Duodenal mucosa (tissue), 2 donors: ENCODE measurements around the gene MYO1B.

Source experiments
- H3K27ac ChIP-seq: one replicate; pipeline ENCODE4 v1.7.0; 2013; ENCODE audit warnings: low read depth, low read length
- H3K27me3 ChIP-seq, 2 donors: one replicate each; pipeline ENCODE4 v1.7.0; 2013; ENCODE audit warnings: low read length in 2 of 2, control low read depth in 1 of 2; ENCODE audit not compliant: insufficient read depth in 2 of 2, control insufficient read depth in 1 of 2
- H3K36me3 ChIP-seq, 2 donors: one replicate each; pipeline ENCODE4 v1.7.0; 2013; ENCODE audit warnings: low read length in 2 of 2, control low read depth in 1 of 2; ENCODE audit not compliant: insufficient read depth in 2 of 2, control insufficient read depth in 1 of 2
- H3K4me1 ChIP-seq, 2 donors: one replicate each; pipeline ENCODE4 v1.7.0; 2013; ENCODE audit warnings: low read length in 2 of 2, control low read depth in 1 of 2; ENCODE audit not compliant: insufficient read depth in 2 of 2, control insufficient read depth in 1 of 2
- H3K4me3 ChIP-seq, 2 donors: one replicate each; pipeline ENCODE4 v1.7.0; 2013; ENCODE audit warnings: low read length in 2 of 2, low read depth in 1 of 2
- H3K9ac ChIP-seq, 2 donors: one replicate each; pipeline ENCODE4 v1.7.0; 2013; ENCODE audit warnings: low read length in 2 of 2, low read depth in 1 of 2
- H3K9me3 ChIP-seq, 2 donors: one replicate each; pipeline ENCODE4 v1.7.0; 2013; ENCODE audit warnings: low read length in 2 of 2, control low read depth in 1 of 2; ENCODE audit not compliant: control insufficient read depth in 1 of 2

Gene MYO1B

GRCh38 chr2:191328150-191328809 is 83.1 kb downstream of the MYO1B start:
- no peak overlapping the region for H3K4me3 ChIP-seq
- H3K36me3 ChIP-seq: no peaks in the 10 kb centered on the region
- peaks cover 0 to 2% of the 10 kb centered on the region in 2 donors for H3K9me3 ChIP-seq
- no peak overlapping the region for H3K9ac ChIP-seq
- H3K27ac ChIP-seq: no peak overlapping the region
- H3K4me1 ChIP-seq: peaks cover 0 to 3% of the 10 kb centered on the region in 2 donors
- no peaks in the 10 kb centered on the region for H3K27me3 ChIP-seq

- no peak overlapping the region for H3K9ac ChIP-seq
- H3K4me3 ChIP-seq: no peak overlapping the region
- no peaks in the 10 kb centered on the region for H3K27me3 ChIP-seq
- H3K9me3 ChIP-seq: no peaks in the 10 kb centered on the region
- no peaks in the 10 kb centered on the region for H3K36me3 ChIP-seq
- no peak overlapping the region for H3K27ac ChIP-seq
- peaks cover 0 to 7% of the 10 kb centered on the region in 2 donors for H3K4me1 ChIP-seq
Measured at GRCh38 chr2:191329841-191330240, 84.6 kb downstream of the MYO1B start.

GRCh38 chr2:191333911-191334357 is 88.7 kb downstream of the MYO1B start:
- Histone ChIP-seq H3K27ac (no peak overlapping the region), H3K27me3 (no peaks in the 10 kb centered on the region), H3K4me1 (peaks cover 0 to 7% of the 10 kb centered on the region in 2 donors), H3K36me3 (no peaks in the 10 kb centered on the region), H3K9me3 (no peaks in the 10 kb centered on the region), H3K4me3 (no peak overlapping the region), H3K9ac (no peak overlapping the region)

GRCh38 chr2:191335875-191336464 is 90.8 kb downstream of the MYO1B start:
- Histone ChIP-seq H3K27me3 (no peaks in the 10 kb centered on the region), H3K27ac (no peak overlapping the region), H3K4me3 (no peak overlapping the region), H3K9me3 (no peaks in the 10 kb centered on the region), H3K9ac (no peak overlapping the region), H3K36me3 (no peaks in the 10 kb centered on the region), H3K4me1 (peaks cover 0 to 7% of the 10 kb centered on the region in 2 donors)

GRCh38 chr2:191341436-191341835 is 96.2 kb downstream of the MYO1B start:
- Histone ChIP-seq H3K36me3 (no peaks in the 10 kb centered on the region), H3K27ac (no peak overlapping the region), H3K4me1 (peaks cover 0 to 7% of the 10 kb centered on the region in 2 donors), H3K27me3 (no peaks in the 10 kb centered on the region), H3K9ac (no peak overlapping the region), H3K4me3 (no peak overlapping the region), H3K9me3 (no peaks in the 10 kb centered on the region)

- Histone ChIP-seq H3K9me3 (no peaks in the 10 kb centered on the region), H3K27ac (no peak overlapping the region), H3K36me3 (no peaks in the 10 kb centered on the region), H3K4me3 (no peak overlapping the region), H3K27me3 (no peaks in the 10 kb centered on the region), H3K4me1 (peaks cover 0 to 7% of the 10 kb centered on the region in 2 donors), H3K9ac (no peak overlapping the region)
Measured at GRCh38 chr2:191343796-191344338, 98.7 kb downstream of the MYO1B start.

- H3K27ac ChIP-seq: no peak overlapping the region
- no peaks in the 10 kb centered on the region for H3K36me3 ChIP-seq
- no peak overlapping the region for H3K9ac ChIP-seq
- no peaks in the 10 kb centered on the region for H3K27me3 ChIP-seq
- H3K4me3 ChIP-seq: no peak overlapping the region
- H3K4me1 ChIP-seq: peaks cover 0 to 7% of the 10 kb centered on the region in 2 donors
- H3K9me3 ChIP-seq: no peaks in the 10 kb centered on the region
Measured at GRCh38 chr2:191345788-191346187, 100.6 kb downstream of the MYO1B start.

- H3K36me3 ChIP-seq: no peaks in the 10 kb centered on the region
- no peak overlapping the region for H3K27ac ChIP-seq
- H3K27me3 ChIP-seq: no peaks in the 10 kb centered on the region
- H3K9me3 ChIP-seq: no peaks in the 10 kb centered on the region
- no peak overlapping the region for H3K9ac ChIP-seq
- no peak overlapping the region for H3K4me3 ChIP-seq
- peaks cover 0 to 7% of the 10 kb centered on the region in 2 donors for H3K4me1 ChIP-seq
Measured at GRCh38 chr2:191347154-191347553, 102.0 kb downstream of the MYO1B start.

GRCh38 chr2:191347881-191348280 is 102.7 kb downstream of the MYO1B start:
- Histone ChIP-seq H3K4me1 (peaks cover 0 to 7% of the 10 kb centered on the region in 2 donors), H3K27ac (no peak overlapping the region), H3K9ac (no peak overlapping the region), H3K36me3 (no peaks in the 10 kb centered on the region), H3K4me3 (no peak overlapping the region), H3K27me3 (no peaks in the 10 kb centered on the region), H3K9me3 (no peaks in the 10 kb centered on the region)

- H3K4me3 ChIP-seq: no peak overlapping the region
- no peak overlapping the region for H3K9ac ChIP-seq
- no peaks in the 10 kb centered on the region for H3K27me3 ChIP-seq
- peaks cover 0 to 3% of the 10 kb centered on the region in 2 donors for H3K4me1 ChIP-seq
- H3K36me3 ChIP-seq: no peaks in the 10 kb centered on the region
- H3K9me3 ChIP-seq: no peaks in the 10 kb centered on the region
- H3K27ac ChIP-seq: no peak overlapping the region
Measured at GRCh38 chr2:191349990-191350389, 104.8 kb downstream of the MYO1B start.
